Parathyroid adenoma (tissue), 2 donors: ENCODE results near the gene LYRM7.

Experiments used
- H2AFZ ChIP-seq: fragments of 300-600 bp; sonication (generic); one replicate; pipeline ENCODE4 v1.7.0; 2017; ENCODE audit warnings: antibody characterized with exemption, mild to moderate bottlenecking
- H3K27ac ChIP-seq: fragments of 300-600 bp; sonication (generic); one replicate; pipeline ENCODE4 v1.7.0; 2017
- H3K27me3 ChIP-seq: fragments of 300-600 bp; sonication (generic); one replicate; pipeline ENCODE4 v1.7.0; 2017; ENCODE audit warnings: low read length; ENCODE audit not compliant: control insufficient read depth, insufficient read depth
- H3K36me3 ChIP-seq: fragments of 300-600 bp; sonication (generic); one replicate; pipeline ENCODE4 v1.7.0; 2017; ENCODE audit warnings: low read length; ENCODE audit not compliant: control insufficient read depth, insufficient read depth
- H3K4me1 ChIP-seq: fragments of 300-600 bp; sonication (generic); one replicate; pipeline ENCODE4 v1.7.0; 2017; ENCODE audit warnings: control low read depth
- H3K4me2 ChIP-seq: fragments of 300-600 bp; sonication (generic); one replicate; pipeline ENCODE4 v1.7.0; 2017; ENCODE audit warnings: low read length
- H3K4me3 ChIP-seq: fragments of 300-600 bp; sonication (generic); one replicate; pipeline ENCODE4 v1.7.0; 2017; ENCODE audit warnings: low read depth, low read length
- H3K79me2 ChIP-seq: fragments of 300-600 bp; sonication (generic); one replicate; pipeline ENCODE4 v1.7.0; 2017; ENCODE audit warnings: control low read depth
- H3K9ac ChIP-seq: fragments of 300-600 bp; sonication (generic); one replicate; pipeline ENCODE4 v1.7.0; 2017; ENCODE audit warnings: mild to moderate bottlenecking
- H3K9me3 ChIP-seq: fragments of 300-600 bp; sonication (generic); one replicate; pipeline ENCODE4 v1.7.0; 2017; ENCODE audit warnings: low read length; ENCODE audit not compliant: control insufficient read depth
- TF ChIP-seq, protein P1 (sequence below): fragments of 300-600 bp; sonication (generic); IDR thresholded peaks from one replicate; pipeline ENCODE4 v1.7.0; 2017; ENCODE audit warnings: antibody characterized with exemption, mild to moderate bottlenecking
- donor health status: primary hyperparathyroidism.

Gene LYRM7

DNA sequence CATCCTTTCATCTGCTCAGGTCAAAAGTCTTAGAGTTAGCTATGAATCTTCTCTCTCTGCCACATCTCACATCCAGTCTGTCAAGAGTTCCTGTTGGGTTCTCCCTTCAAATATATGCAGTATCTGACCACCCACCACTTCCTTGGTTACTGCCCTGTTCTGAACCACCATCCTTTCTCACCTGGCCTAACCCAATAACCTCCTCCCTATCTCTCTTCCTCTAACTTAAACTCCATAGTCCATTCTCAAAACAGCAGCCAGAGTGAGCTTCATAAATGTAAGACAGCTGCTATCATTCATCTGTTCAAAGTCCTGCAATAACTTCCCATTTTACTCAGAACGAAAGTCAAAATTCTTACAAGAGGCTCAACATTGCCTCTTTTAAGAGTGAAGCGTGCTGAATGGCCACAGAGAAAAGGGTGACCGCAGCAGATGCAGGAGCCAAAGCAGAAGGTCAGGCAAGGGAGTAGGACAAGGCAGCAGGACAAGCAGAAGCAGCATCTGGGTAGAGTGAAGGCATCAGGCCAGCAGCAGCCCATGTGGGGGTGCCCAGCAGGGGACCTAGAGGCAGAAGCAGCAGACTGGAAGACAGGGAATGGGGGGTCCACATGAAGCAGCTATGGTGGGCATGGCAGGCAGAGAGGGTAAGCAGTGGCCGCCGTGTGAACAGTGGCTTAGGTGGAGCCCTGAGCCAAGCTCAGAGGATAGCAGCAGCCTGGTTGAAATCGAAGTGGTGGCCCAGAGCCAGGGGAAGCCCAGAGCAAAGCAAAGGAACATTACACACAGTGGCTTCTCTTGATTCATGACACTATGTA, 53.9 kb downstream of the LYRM7 start:
- TF ChIP-seq, protein P1, sequence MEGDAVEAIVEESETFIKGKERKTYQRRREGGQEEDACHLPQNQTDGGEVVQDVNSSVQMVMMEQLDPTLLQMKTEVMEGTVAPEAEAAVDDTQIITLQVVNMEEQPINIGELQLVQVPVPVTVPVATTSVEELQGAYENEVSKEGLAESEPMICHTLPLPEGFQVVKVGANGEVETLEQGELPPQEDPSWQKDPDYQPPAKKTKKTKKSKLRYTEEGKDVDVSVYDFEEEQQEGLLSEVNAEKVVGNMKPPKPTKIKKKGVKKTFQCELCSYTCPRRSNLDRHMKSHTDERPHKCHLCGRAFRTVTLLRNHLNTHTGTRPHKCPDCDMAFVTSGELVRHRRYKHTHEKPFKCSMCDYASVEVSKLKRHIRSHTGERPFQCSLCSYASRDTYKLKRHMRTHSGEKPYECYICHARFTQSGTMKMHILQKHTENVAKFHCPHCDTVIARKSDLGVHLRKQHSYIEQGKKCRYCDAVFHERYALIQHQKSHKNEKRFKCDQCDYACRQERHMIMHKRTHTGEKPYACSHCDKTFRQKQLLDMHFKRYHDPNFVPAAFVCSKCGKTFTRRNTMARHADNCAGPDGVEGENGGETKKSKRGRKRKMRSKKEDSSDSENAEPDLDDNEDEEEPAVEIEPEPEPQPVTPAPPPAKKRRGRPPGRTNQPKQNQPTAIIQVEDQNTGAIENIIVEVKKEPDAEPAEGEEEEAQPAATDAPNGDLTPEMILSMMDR = no peak
- Histone ChIP-seq H3K27ac (no peak overlapping the region), H3K9ac (no peak overlapping the region)

DNA sequence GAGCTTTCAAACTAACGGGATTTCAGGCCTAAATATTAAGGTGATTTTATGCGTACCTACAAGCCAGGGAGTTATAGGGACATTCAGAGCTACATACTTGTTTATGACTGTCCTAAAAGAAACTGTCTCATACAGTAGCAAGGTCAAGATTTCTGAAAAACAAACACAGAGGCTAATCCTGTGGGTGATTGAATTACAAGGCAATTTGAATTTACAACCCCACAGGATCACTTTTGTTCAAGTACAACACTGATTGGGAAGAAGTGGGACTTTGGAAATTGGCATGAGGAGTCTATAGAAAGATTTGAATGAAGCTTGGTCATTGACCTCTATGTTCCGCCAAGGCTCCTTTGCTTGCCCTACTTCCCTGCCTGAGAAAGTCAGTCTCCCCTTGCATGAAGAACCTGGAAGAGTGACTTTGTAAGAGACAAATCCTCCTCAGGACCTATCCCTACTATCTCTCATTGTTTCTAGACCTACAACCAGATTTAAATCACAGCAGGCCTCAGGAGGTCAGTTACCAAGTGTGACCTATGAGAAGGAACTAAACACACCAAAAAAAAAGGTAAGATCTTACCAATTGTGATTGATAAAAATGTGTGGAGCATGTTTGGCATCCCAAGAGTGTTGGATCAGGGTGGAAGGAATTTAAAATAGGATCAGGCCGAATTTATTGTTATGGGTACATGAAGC, 54.7 kb downstream of the LYRM7 start:
- Histone ChIP-seq H3K4me2 (no peak overlapping the region), H3K27me3 (no peaks in the 10 kb centered on the region), H3K27ac (no peak overlapping the region), H2AFZ (no peak overlapping the region), H3K36me3 (no peaks in the 10 kb centered on the region), H3K9ac (no peak overlapping the region), H3K79me2 (no peaks in the 10 kb centered on the region), H3K9me3 (no peaks in the 10 kb centered on the region), H3K4me3 (no peak overlapping the region), H3K4me1 (no peaks in the 10 kb centered on the region)
- TF ChIP-seq, protein P1 = no peak

More for the DNA sequence above, 53.9 kb downstream of the LYRM7 start:
- no peaks in the 10 kb centered on the region for H3K9me3 ChIP-seq
- H3K4me2 ChIP-seq = no peak overlapping the region
- no peak overlapping the region for H3K4me3 ChIP-seq
- no peaks in the 10 kb centered on the region for H3K36me3 ChIP-seq
- H3K4me1 ChIP-seq = no peaks in the 10 kb centered on the region
- H3K27me3 ChIP-seq = no peaks in the 10 kb centered on the region
- no peaks in the 10 kb centered on the region for H3K79me2 ChIP-seq
- H2AFZ ChIP-seq = no peak overlapping the region

DNA sequence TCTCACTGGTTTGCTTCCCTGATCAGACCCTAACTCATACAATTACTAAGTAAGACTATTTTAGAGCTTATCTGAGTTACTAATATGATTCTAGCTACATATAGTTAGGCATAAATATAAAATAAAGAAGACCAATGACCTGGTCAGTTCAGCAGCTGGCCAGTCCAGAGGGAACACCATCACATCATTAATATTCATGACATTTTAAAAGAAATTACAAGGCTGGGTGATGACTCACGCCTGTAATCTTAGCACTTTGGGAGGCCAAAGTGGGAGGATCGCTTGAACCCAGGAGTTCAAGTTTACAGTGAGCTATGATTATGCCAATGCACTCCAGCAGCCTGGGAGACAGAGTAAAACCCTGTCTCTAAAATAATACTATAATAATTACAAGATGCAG, 56.2 kb downstream of the LYRM7 start:
- Histone ChIP-seq H3K79me2 (no peaks in the 10 kb centered on the region), H3K9ac (no peak overlapping the region), H3K9me3 (no peaks in the 10 kb centered on the region), H3K36me3 (no peaks in the 10 kb centered on the region), H3K4me1 (no peaks in the 10 kb centered on the region), H3K27me3 (no peaks in the 10 kb centered on the region), H3K4me3 (no peak overlapping the region), H3K4me2 (no peak overlapping the region), H3K27ac (no peak overlapping the region), H2AFZ (no peak overlapping the region)
- TF ChIP-seq, protein P1 = no peak

DNA sequence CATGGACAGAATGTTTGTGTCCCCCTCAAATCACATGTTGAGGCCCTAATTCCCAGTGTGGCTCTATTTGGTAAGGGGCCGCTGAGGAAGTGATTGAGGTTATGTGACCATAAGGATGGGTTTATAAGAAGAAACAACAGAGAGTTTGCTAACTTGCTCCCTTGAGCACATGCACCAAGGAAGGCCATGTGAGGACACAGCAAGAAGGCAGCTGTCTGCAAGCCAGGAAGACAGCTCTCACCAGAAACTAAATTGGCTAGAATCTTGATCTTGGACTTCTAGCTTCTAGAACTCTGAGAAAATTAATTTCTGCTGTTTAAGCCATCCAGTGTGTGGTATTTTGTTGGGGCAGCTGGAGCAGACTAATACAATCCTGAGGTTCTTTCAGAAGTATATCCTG, 57.9 kb downstream of the LYRM7 start:
- Histone ChIP-seq H3K4me3 (no peak overlapping the region), H2AFZ (no peak overlapping the region), H3K27me3 (no peaks in the 10 kb centered on the region), H3K9ac (no peak overlapping the region), H3K4me2 (no peak overlapping the region), H3K79me2 (no peaks in the 10 kb centered on the region), H3K9me3 (no peaks in the 10 kb centered on the region), H3K36me3 (no peaks in the 10 kb centered on the region), H3K27ac (no peak overlapping the region), H3K4me1 (no peaks in the 10 kb centered on the region)
- TF ChIP-seq, protein P1 = no peak
